ENCODE results near the gene UPF1. TPM values are rescaled to one million over a fixed set of nuclear protein-coding genes. Genes with fewer than 3 reads are reported as not detected.

UPF1 gene
- total RNA-seq, 1 donor, result 36.6 TPM

DNA sequence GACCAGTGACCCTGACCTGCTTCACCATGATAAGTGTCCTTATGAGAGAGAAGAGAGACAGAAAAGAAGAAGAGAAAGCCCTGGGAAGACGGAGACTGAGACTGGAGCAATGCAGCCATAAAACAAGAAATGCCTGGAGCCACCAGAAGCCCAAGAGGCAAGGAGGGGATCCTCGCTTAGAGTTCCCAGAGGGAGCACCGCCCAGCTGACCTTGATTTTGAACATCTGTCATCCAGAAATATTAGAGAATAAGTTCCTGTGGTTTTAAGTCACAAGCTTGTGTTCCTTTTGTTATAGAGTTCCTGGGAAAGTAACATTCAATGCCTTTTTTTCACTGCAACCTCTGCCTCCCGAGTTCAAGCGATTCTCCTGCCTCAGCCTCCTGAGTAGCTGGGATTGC lies 44.0 kb downstream of the UPF1 start:
- Histone ChIP-seq H3K4me3 (ENCODE audit: insufficient read depth, low read length) (no peak overlapping the region), H3K79me2 (ENCODE audit: insufficient read depth, low read length) (no peaks in the 10 kb centered on the region), H2AFZ (ENCODE audit: low read length) (no peak overlapping the region), H3K27ac (ENCODE audit: low read depth, low read length) (no peak overlapping the region), H3K27me3 (ENCODE audit: insufficient read depth, low read length) (no peaks in the 10 kb centered on the region), H4K20me1 (ENCODE audit: insufficient read depth, low read length) (peaks cover 10% of the 10 kb centered on the region), H3K9me3 (ENCODE audit: low read depth, low read length) (no peaks in the 10 kb centered on the region), H3K4me2 (ENCODE audit: insufficient read depth, low read length) (no peak overlapping the region), H3K4me1 (ENCODE audit: insufficient read depth, low read length) (no peaks in the 10 kb centered on the region), H3K36me3 (ENCODE audit: insufficient read depth, low read length) (no peaks in the 10 kb centered on the region)
- DNase-seq (ENCODE audit: insufficient read length, low spot score, missing footprints), result no peak
- TF ChIP-seq CTCF (IDR thresholded peaks at IDR 0.05; ENCODE audit: extremely low read depth, low read depth, low read length), result no peak

- TF ChIP-seq CTCF (IDR thresholded peaks at IDR 0.05; ENCODE audit: extremely low read depth, low read depth, low read length), result no peak
- Histone ChIP-seq H3K36me3 (ENCODE audit: insufficient read depth, low read length) (no peaks in the 10 kb centered on the region), H3K9me3 (ENCODE audit: low read depth, low read length) (no peaks in the 10 kb centered on the region), H4K20me1 (ENCODE audit: insufficient read depth, low read length) (peaks cover 2% of the 10 kb centered on the region), H3K4me1 (ENCODE audit: insufficient read depth, low read length) (no peaks in the 10 kb centered on the region), H3K27me3 (ENCODE audit: insufficient read depth, low read length) (no peaks in the 10 kb centered on the region), H3K4me2 (ENCODE audit: insufficient read depth, low read length) (no peak overlapping the region), H3K27ac (ENCODE audit: low read depth, low read length) (no peak overlapping the region), H3K79me2 (ENCODE audit: insufficient read depth, low read length) (no peaks in the 10 kb centered on the region), H2AFZ (ENCODE audit: low read length) (no peak overlapping the region), H3K4me3 (ENCODE audit: insufficient read depth, low read length) (no peak overlapping the region)
- no peak for DNase-seq (ENCODE audit: insufficient read length, low spot score, missing footprints)
Measured at GRCh38 chr19:18876865-18877264, 45.1 kb downstream of the UPF1 start.

- H3K79me2 ChIP-seq (ENCODE audit: insufficient read depth, low read length), result no peaks in the 10 kb centered on the region
- no peak overlapping the region for H2AFZ ChIP-seq (ENCODE audit: low read length)
- no peak for TF ChIP-seq CTCF (IDR thresholded peaks at IDR 0.05; ENCODE audit: extremely low read depth, low read depth, low read length)
- no peak overlapping the region for H3K4me2 ChIP-seq (ENCODE audit: insufficient read depth, low read length)
- no peaks in the 10 kb centered on the region for H3K9me3 ChIP-seq (ENCODE audit: low read depth, low read length)
- no peak overlapping the region for H3K27ac ChIP-seq (ENCODE audit: low read depth, low read length)
- H3K4me3 ChIP-seq (ENCODE audit: insufficient read depth, low read length), result no peak overlapping the region
- DNase-seq (ENCODE audit: insufficient read length, low spot score, missing footprints), result no peak
- no peaks in the 10 kb centered on the region for H3K4me1 ChIP-seq (ENCODE audit: insufficient read depth, low read length)
- no peaks in the 10 kb centered on the region for H3K27me3 ChIP-seq (ENCODE audit: insufficient read depth, low read length)
- H4K20me1 ChIP-seq (ENCODE audit: insufficient read depth, low read length), result peaks cover 2% of the 10 kb centered on the region
- no peaks in the 10 kb centered on the region for H3K36me3 ChIP-seq (ENCODE audit: insufficient read depth, low read length)
Measured at GRCh38 chr19:18878058-18878797, 46.5 kb downstream of the UPF1 start.

DNA sequence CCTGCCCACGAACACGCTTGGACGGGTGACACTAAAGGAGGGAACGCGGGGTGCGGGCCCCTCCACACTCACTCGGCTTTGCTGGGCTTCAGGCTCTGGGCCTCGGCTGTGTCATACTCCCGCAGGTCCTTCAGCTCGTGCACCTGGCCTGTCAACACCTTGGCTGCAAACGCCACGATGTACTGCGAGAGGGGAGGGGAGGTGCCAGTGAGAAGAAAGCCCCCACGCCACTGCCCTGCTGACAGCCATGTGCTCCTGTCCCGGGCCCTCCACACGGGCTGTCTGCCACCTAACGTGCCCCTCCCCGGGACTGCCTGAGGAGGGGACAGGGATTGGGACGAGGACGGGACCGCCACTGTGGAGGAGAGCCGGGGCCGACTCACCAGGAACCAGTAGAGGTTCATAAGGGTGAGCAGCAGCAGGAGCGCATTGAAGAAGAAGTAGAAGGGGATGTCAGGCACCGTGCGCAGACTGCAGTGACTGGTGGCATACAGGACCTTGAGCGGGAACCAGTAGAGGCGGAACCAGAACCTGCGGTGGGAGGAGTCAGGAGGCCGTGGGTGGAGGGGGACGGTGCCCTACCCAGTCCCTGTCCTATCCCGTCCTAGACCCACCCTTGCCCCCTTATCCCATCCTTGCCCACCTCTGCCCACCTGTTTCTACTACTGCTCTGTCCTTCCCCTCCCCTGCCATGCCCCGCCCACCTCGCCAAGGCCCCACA lies 47.3 kb downstream of the UPF1 start:
- no peak for TF ChIP-seq CTCF (IDR thresholded peaks at IDR 0.05; ENCODE audit: extremely low read depth, low read depth, low read length)
- no peak overlapping the region for H2AFZ ChIP-seq (ENCODE audit: low read length)
- no peaks in the 10 kb centered on the region for H3K27me3 ChIP-seq (ENCODE audit: insufficient read depth, low read length)

More for the DNA sequence above, 47.3 kb downstream of the UPF1 start:
- Histone ChIP-seq H3K4me2 (ENCODE audit: insufficient read depth, low read length) (no peak overlapping the region), H3K27ac (ENCODE audit: low read depth, low read length) (no peak overlapping the region), H3K4me3 (ENCODE audit: insufficient read depth, low read length) (no peak overlapping the region), H3K4me1 (ENCODE audit: insufficient read depth, low read length) (no peaks in the 10 kb centered on the region), H3K9me3 (ENCODE audit: low read depth, low read length) (no peaks in the 10 kb centered on the region), H3K36me3 (ENCODE audit: insufficient read depth, low read length) (no peaks in the 10 kb centered on the region), H3K79me2 (ENCODE audit: insufficient read depth, low read length) (no peaks in the 10 kb centered on the region), H4K20me1 (ENCODE audit: insufficient read depth, low read length) (peaks cover 2% of the 10 kb centered on the region)
- no peak for DNase-seq (ENCODE audit: insufficient read length, low spot score, missing footprints)

Measured in osteoblast (primary cell).